ENCODE results near the gene SCEL. TPM values are rescaled to one million over a fixed set of nuclear protein-coding genes. Genes with fewer than 3 reads are reported as not detected.

The SCEL gene
- total RNA-seq, 1 donor from 2014 or later = not detected

DNA sequence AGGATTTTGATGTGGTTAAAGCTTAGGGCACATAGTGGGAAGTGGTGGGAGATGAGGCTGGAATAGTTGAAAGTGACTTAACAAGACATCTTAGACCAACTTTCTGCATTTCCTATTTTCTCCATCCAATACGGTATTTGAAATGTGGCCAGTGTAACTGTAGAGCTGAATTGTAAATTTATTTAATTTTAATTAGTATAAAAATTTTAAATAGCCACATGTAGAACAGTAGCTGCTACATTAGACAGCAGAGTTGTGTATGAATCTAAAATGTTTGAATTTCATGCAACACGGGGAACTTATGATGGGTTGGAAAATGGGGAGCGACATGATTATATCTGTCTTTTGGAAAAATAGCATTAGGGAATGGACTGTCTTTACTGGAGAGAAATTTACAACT is 7.1 kb upstream of the SCEL start:
- intact Hi-C loops (cut with micrococcal nuclease) = no loop called here
- Mint-ChIP-seq H3K36me3 (ENCODE audit: low read depth) (no peaks in the 10 kb centered on the region), H3K9me3 (no peaks in the 10 kb centered on the region), H3K27me3 (ENCODE audit: insufficient read depth) (peaks cover 5% of the 10 kb centered on the region), H3K27ac (no peak overlapping the region), H3K4me3 (no peak overlapping the region), H3K4me1 (ENCODE audit: low read depth) (no peaks in the 10 kb centered on the region)
- DNase-seq (ENCODE audit: low spot score) = no peak

DNA sequence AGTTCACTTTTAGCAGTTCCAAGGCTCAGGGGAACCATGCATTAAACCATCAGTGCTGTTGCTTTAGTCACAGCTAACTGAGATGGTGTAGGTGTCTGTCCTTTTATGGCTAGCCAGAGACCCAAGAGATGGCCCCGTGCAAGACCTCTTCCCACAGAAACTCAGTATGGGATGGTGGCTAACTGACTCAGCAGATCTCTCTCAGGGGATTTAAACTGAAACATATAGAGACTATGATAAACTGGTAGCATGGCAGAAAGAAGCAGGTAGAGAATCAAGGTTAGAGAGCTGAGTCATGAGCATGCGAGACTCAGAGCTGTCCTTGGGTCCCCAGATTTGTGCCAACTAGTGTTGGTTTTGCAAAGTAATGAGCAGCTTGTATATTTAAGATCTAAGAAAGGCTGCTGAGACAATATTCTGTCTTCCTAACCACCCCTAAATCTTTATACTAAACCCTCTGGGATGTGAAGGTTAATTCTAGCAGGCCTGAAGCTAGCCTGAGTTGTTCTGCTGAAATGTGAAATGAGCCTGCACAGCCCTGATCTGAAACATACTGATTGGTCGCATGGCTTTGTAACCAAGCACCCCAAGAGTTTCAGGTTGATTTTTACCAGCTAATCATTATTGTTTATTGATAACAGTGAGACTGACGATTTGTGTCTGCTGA is 6.5 kb upstream of the SCEL start:
- H3K4me3 Mint-ChIP-seq = no peak overlapping the region
- H3K27me3 Mint-ChIP-seq (ENCODE audit: insufficient read depth) = peaks cover 5% of the 10 kb centered on the region
- intact Hi-C loops (cut with micrococcal nuclease) = no loop called here
- H3K27ac Mint-ChIP-seq = no peak overlapping the region
- H3K9me3 Mint-ChIP-seq = no peaks in the 10 kb centered on the region
- no peaks in the 10 kb centered on the region for H3K4me1 Mint-ChIP-seq (ENCODE audit: low read depth)
- no peaks in the 10 kb centered on the region for H3K36me3 Mint-ChIP-seq (ENCODE audit: low read depth)
- DNase-seq (ENCODE audit: low spot score) = no peak

DNA sequence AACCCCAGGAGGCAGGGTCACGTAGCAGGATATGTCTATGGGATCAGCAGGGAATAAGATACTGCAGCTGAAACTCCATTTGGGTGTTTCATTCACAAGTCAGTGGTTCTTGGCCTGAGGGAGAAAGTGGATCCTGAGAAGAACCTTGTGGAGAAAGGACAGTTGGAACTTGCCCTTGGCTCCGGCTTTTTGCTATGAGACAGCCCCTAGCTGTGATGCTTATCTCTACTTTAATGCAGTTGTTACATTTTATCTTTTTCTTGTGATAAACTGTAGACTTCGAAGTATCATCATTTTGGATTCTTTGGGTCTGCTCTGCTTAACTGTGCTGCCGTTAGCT is 6.0 kb upstream of the SCEL start:
- no peaks in the 10 kb centered on the region for H3K4me1 Mint-ChIP-seq (ENCODE audit: low read depth)
- no peak overlapping the region for H3K4me3 Mint-ChIP-seq
- H3K27me3 Mint-ChIP-seq (ENCODE audit: insufficient read depth) = peaks cover 5% of the 10 kb centered on the region
- intact Hi-C loops (cut with micrococcal nuclease) = no loop called here
- H3K36me3 Mint-ChIP-seq (ENCODE audit: low read depth) = no peaks in the 10 kb centered on the region
- DNase-seq (ENCODE audit: low spot score) = no peak
- H3K27ac Mint-ChIP-seq = no peak overlapping the region
- H3K9me3 Mint-ChIP-seq = no peaks in the 10 kb centered on the region

DNA sequence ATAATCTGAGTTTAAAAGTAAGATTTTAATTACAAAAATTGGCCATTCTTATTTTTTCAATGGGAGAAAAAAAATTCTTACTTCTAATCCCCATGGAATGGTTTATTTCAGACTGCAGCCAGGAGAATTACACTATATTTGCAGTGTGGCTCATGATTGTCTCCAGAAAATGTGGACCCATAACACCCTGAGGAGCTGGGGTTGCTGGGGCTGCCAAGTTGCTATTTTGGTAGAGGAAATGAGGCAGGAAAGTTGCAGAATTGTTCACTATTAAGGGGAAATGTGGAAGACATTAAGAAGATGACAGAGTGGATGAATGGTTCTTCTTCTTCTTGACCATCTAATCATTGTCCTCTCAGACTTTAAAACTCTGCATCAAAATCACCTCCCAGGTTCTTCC is 4.6 kb upstream of the SCEL start:
- Mint-ChIP-seq H3K27me3 (ENCODE audit: insufficient read depth) (peaks cover 5% of the 10 kb centered on the region), H3K36me3 (ENCODE audit: low read depth) (no peaks in the 10 kb centered on the region), H3K9me3 (no peaks in the 10 kb centered on the region), H3K4me3 (no peak overlapping the region), H3K27ac (no peak overlapping the region), H3K4me1 (ENCODE audit: low read depth) (no peaks in the 10 kb centered on the region)
- DNase-seq (ENCODE audit: low spot score) = no peak
- intact Hi-C loops (cut with micrococcal nuclease) = no loop called here

DNA sequence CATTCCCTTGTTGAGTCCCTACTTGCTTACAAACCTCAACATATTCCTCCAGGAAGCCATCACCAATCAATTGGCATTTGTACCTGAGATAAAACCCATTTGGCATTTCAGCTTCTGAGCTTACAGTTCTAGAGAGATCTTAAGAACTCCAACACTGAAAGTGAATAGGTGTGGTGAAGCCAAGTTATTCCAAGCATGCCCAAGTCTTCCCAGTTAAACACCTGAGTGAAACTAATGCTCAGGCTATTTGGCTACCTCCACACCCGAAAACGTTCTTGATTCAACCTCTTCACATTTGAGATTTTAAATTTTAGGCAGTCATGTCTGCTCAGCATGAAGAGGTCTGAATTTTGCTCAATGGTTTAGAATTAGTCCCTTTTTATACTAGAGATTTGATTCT is 2.5 kb upstream of the SCEL start:
- H3K27me3 Mint-ChIP-seq (ENCODE audit: insufficient read depth) = peaks cover 5% of the 10 kb centered on the region
- DNase-seq (ENCODE audit: low spot score) = no peak
- no peaks in the 10 kb centered on the region for H3K9me3 Mint-ChIP-seq

DNA sequence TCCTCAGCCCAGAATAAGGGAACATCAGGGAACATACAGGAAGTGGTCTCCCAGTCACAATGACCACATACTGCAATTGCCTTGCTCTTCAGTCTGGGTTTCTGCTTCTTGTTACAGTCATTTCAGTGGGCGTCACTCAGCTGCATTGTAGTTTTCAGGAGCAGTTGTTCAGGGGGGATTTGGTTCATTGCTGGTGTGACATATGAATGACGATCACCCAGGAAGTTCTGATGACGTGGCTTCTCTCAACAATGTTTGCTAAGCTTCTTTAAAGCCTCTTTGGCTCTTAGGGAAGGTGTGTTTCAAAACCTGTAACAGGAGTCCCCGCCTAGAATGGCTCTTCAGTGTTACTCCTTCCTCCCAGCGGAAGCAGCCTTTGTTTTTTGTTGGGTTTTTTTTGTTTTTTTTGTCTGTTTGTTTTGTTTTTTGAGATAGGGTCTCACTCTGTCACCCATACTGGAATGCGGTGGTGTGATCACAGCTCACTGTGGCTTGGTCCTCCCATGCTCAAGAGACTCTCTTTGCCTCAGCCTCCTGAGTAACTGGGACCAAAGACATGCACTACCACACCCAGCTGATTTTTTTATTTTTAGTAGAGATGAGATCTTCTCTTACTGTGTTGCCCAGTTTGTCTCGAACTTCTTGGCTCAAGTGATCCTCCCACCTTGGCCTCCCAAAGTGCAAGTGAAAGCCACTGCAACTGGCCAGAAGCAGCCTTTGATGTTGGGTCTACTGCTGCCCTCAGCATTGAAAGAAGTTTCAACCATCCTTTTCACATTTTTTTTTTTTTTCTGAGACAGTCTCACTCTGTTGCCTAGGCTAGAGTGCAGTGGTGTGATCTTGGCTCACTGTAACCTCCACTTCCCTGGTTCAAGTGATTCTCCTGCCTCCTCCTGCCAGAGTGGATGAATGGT is 1.4 kb upstream of the SCEL start:
- no peaks in the 10 kb centered on the region for H3K9me3 Mint-ChIP-seq
- DNase-seq (ENCODE audit: low spot score) = no peak
- intact Hi-C loops (cut with micrococcal nuclease) = no loop called here
- peaks cover 10% of the 10 kb centered on the region for H3K27me3 Mint-ChIP-seq (ENCODE audit: insufficient read depth)
- no peak overlapping the region for H3K27ac Mint-ChIP-seq
- H3K36me3 Mint-ChIP-seq (ENCODE audit: low read depth) = no peaks in the 10 kb centered on the region
- H3K4me3 Mint-ChIP-seq = no peak overlapping the region
- H3K4me1 Mint-ChIP-seq (ENCODE audit: low read depth) = no peaks in the 10 kb centered on the region

More for the DNA sequence above, 2.5 kb upstream of the SCEL start:
- intact Hi-C loops (cut with micrococcal nuclease) = no loop called here
- Mint-ChIP-seq H3K4me3 (no peak overlapping the region), H3K4me1 (ENCODE audit: low read depth) (no peaks in the 10 kb centered on the region), H3K27ac (no peak overlapping the region), H3K36me3 (ENCODE audit: low read depth) (no peaks in the 10 kb centered on the region)

DNA sequence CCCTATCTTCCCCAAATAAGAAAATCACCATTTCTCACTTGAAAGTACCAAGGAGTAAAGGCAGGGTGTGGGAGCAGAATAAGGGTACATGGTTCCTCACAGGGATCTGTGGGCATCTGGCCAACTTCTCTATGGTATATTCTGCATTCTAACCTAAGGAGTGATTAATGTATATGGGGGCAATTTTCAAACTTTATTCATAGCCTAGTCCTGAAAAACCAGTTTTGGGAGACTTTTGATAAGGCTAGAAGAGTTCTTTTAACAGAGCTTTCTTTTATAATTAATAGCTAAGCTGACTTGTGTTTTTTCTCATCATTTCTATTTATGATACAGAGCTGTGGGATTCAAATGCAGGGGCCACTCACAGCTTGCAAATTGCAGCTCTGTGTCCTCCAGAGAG is 852 bp downstream of the SCEL start:
- Mint-ChIP-seq H3K4me1 (ENCODE audit: low read depth) (no peaks in the 10 kb centered on the region), H3K27me3 (ENCODE audit: insufficient read depth) (peaks cover 9% of the 10 kb centered on the region), H3K4me3 (no peak overlapping the region), H3K27ac (no peak overlapping the region), H3K36me3 (ENCODE audit: low read depth) (no peaks in the 10 kb centered on the region), H3K9me3 (no peaks in the 10 kb centered on the region)
- intact Hi-C loops (cut with micrococcal nuclease) = no loop called here
- no peak for DNase-seq (ENCODE audit: low spot score)

DNA sequence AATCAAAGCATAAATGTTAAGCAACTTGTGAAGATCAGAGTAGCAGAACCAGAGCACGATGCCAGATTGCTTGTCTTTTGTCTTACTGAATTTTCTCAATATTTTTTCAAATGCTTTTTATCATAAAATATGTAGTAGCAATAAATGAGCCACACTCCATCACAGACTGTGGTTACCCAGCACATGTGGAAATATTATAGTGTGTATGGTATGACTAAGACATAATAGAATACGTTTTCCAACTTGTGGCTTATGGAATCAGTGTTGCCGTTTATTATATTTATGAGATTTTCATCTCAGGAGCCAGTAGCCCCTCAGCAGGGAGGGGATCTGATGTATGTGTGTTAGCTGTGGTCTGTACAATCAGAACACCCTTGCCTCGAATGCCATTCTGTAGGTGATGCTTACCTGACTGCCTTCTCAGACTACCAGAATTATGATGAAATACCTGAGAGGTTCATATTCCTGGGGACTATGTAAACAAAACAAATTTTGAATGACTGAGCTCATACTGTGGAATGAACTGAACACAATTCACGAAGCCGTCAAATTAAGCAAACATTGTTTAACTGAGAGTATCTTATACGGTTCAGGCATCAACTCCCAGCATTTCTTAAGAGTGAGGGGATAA is 1.9 kb downstream of the SCEL start:
- intact Hi-C loops (cut with micrococcal nuclease) = no loop called here
- no peak for DNase-seq (ENCODE audit: low spot score)
- no peaks in the 10 kb centered on the region for H3K36me3 Mint-ChIP-seq (ENCODE audit: low read depth)
- no peaks in the 10 kb centered on the region for H3K9me3 Mint-ChIP-seq
- H3K27ac Mint-ChIP-seq = no peak overlapping the region
- H3K4me1 Mint-ChIP-seq (ENCODE audit: low read depth) = no peaks in the 10 kb centered on the region
- H3K4me3 Mint-ChIP-seq = no peak overlapping the region
- peaks cover 9% of the 10 kb centered on the region for H3K27me3 Mint-ChIP-seq (ENCODE audit: insufficient read depth)

DNA sequence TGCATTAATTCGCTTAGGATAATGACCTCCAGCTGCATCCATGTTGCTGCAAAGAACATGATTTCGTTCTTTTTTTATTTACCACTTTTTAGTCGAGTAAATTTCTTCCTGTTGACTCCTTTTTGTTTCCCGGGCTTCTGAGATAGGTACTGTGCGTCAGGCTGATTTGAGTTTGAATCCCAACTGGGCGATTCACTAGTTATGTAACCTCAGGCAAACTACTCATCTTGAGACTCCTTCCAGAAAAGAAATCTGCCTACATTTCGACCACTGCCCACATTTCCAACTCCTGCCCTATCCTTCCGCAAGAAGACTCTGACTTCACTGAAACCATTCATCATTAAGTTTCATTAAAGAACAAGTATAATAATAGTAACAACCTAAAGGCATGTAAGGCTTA is 8.2 kb downstream of the SCEL start:
- intact Hi-C loops (cut with micrococcal nuclease) = no loop called here

DNA sequence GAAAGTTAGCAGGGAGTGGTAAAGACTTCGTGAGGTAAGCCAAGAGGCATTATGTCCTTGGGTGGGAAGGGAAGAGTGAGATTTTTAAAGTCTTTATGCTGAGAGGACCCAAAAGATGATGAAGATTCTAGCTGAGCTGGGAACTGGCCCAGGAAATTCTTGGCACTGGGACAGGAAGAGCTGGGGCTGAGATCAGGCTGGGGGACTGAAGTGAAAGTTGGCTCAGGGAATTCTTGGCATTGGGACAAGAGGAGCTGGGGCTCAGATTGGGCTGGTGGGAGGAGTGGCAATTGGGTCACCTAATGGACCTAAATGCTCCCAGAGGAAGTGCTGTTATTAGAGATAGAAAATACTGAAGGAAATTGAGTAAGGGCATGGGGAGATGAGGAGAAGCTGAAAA is 8.8 kb downstream of the SCEL start:
- DNase-seq (ENCODE audit: low spot score) = no peak
- Mint-ChIP-seq H3K4me1 (ENCODE audit: low read depth) (no peaks in the 10 kb centered on the region), H3K27me3 (ENCODE audit: insufficient read depth) (peaks cover 3% of the 10 kb centered on the region), H3K9me3 (no peaks in the 10 kb centered on the region), H3K27ac (no peak overlapping the region), H3K4me3 (no peak overlapping the region), H3K36me3 (ENCODE audit: low read depth) (no peaks in the 10 kb centered on the region)
- intact Hi-C loops (cut with micrococcal nuclease) = no loop called here

More for the DNA sequence above, 8.2 kb downstream of the SCEL start:
- no peak overlapping the region for H3K27ac Mint-ChIP-seq
- no peaks in the 10 kb centered on the region for H3K4me1 Mint-ChIP-seq (ENCODE audit: low read depth)
- no peaks in the 10 kb centered on the region for H3K36me3 Mint-ChIP-seq (ENCODE audit: low read depth)
- no peak overlapping the region for H3K4me3 Mint-ChIP-seq
- peaks cover 3% of the 10 kb centered on the region for H3K27me3 Mint-ChIP-seq (ENCODE audit: insufficient read depth)
- no peak for DNase-seq (ENCODE audit: low spot score)
- no peaks in the 10 kb centered on the region for H3K9me3 Mint-ChIP-seq

DNA sequence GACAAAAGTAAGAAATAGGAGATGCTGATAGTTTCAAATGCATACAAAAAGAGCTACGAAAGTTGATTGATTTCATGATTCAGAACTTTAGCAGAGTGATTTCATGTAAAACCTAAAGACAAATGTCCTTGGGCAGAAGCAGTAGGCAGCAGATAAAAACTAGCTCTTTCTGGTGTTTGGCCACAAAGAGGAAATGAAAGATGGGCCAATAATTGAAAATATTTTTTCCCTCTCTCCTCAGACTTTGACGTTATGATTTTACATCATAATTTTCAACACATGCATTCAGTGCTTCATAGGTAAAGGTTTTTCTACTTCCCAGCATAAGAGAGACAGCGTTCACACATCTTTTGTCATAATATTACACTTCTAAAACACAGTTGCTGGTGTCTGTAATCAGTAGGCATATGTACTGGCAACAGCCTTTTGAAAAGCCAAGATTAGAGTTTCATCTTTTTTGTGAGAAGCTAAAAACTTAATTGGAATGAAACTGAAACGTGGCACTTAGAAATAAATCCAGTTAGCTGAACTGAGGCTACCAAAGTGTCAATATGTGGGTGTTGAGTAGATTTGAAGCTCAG is 9.3 kb downstream of the SCEL start:
- Mint-ChIP-seq H3K36me3 (ENCODE audit: low read depth) (no peaks in the 10 kb centered on the region), H3K27ac (no peak overlapping the region), H3K4me3 (no peak overlapping the region), H3K4me1 (ENCODE audit: low read depth) (no peaks in the 10 kb centered on the region), H3K27me3 (ENCODE audit: insufficient read depth) (peaks cover 3% of the 10 kb centered on the region), H3K9me3 (no peaks in the 10 kb centered on the region)
- intact Hi-C loops (cut with micrococcal nuclease) = no loop called here
- no peak for DNase-seq (ENCODE audit: low spot score)

DNA sequence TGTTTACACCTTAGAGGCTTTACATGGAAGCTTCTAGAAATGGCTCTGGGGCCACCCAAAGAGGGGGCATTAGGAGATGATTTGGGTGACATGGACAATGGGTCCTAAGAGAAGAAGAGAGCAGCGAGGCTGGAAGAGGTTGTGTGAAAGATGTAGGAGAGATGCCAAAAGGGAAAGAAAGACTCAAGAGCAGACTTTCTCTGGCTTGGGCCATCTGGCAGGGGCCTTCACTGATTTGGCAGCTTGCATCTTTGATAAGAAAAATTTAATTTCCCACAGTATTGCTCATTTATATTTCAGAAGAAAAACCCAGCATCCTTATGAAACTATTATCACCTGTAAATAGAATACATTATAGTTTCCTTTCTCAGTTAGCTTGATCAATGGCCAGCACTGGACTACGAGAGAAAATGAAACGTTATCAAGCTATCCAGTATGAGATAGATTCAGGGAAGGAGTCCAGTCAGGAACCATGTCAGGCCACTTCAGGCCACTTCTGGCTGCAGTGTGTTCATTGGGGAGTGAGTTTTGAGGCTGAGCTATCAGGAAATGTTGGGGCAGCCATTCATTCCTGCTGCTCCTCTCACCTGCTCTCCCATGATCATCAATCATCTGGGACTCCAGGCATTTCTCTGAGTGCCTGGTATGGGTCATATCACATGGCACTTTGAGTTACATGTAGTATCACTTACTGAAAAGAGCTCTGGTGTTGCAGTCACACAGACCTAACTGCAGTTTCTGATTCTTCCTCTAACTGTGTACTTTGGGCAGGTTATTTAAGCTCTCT is 10.3 kb downstream of the SCEL start:
- no peak overlapping the region for H3K27ac Mint-ChIP-seq
- H3K4me3 Mint-ChIP-seq = no peak overlapping the region
- H3K36me3 Mint-ChIP-seq (ENCODE audit: low read depth) = no peaks in the 10 kb centered on the region
- DNase-seq (ENCODE audit: low spot score) = no peak
- no peaks in the 10 kb centered on the region for H3K4me1 Mint-ChIP-seq (ENCODE audit: low read depth)
- no peaks in the 10 kb centered on the region for H3K9me3 Mint-ChIP-seq
- H3K27me3 Mint-ChIP-seq (ENCODE audit: insufficient read depth) = no peaks in the 10 kb centered on the region
- intact Hi-C loops (cut with micrococcal nuclease) = no loop called here

All from activated T-helper 1 cell treated with anti-CD3 and anti-CD28 coated beads, Interleukin-12 subunit alpha, Interleukin-12 subunit beta, Interleukin-2, Interleukin-4 antibody, amounts not matched to agents 30 ng/mL and 10 ng/mL and 1 ng/mL, durations not matched to agents 14 hours and 24 hours and 36 hours (primary cell).